ENCODE data around the gene MFF.

MFF gene

GRCh38 chr2:227317834-227318233, 7.2 kb upstream of the MFF start:
- H3K4me3 ChIP-seq (ENCODE audit: low read length) = no peak overlapping the region
- DNase-seq (ENCODE audit: low read depth) = no peak
- TF ChIP-seq CTCF (conservative IDR thresholded peaks at IDR 0.05; ENCODE audit: low read depth, low read length) = no peak

- no peak overlapping the region for H3K4me3 ChIP-seq (ENCODE audit: low read length)
- no peak for DNase-seq (ENCODE audit: low read depth)
- no peak for TF ChIP-seq CTCF (conservative IDR thresholded peaks at IDR 0.05; ENCODE audit: low read depth, low read length)
Measured at GRCh38 chr2:227320305-227321094, 4.6 kb upstream of the MFF start.

GRCh38 chr2:227322530-227323205, 2.4 kb upstream of the MFF start:
- TF ChIP-seq CTCF (conservative IDR thresholded peaks at IDR 0.05; ENCODE audit: low read depth, low read length) = no peak
- no peak for DNase-seq (ENCODE audit: low read depth)
- H3K4me3 ChIP-seq (ENCODE audit: low read length) = no peak overlapping the region

- TF ChIP-seq CTCF (conservative IDR thresholded peaks at IDR 0.05; ENCODE audit: low read depth, low read length) = no peak
- H3K4me3 ChIP-seq (ENCODE audit: low read length) = no peak overlapping the region
- no peak for DNase-seq (ENCODE audit: low read depth)
Measured at GRCh38 chr2:227323818-227324217, 1.2 kb upstream of the MFF start.

- no peak for DNase-seq (ENCODE audit: low read depth)
- no peak for TF ChIP-seq CTCF (conservative IDR thresholded peaks at IDR 0.05; ENCODE audit: low read depth, low read length)
- peak overlapping the region; percentile 81 for H3K4me3 ChIP-seq (ENCODE audit: low read length)
Measured at GRCh38 chr2:227324642-227324994, 433 bp upstream of the MFF start.

GRCh38 chr2:227325839-227326195, 766 bp downstream of the MFF start:
- no peak for TF ChIP-seq CTCF (conservative IDR thresholded peaks at IDR 0.05; ENCODE audit: low read depth, low read length)
- no peak for DNase-seq (ENCODE audit: low read depth)
- peak overlapping the region; percentile 81 for H3K4me3 ChIP-seq (ENCODE audit: low read length)

- peak overlapping the region; percentile 81 for H3K4me3 ChIP-seq (ENCODE audit: low read length)
- DNase-seq (ENCODE audit: low read depth) = no peak
- TF ChIP-seq CTCF (conservative IDR thresholded peaks at IDR 0.05; ENCODE audit: low read depth, low read length) = no peak
Measured at GRCh38 chr2:227326783-227327182, 1.7 kb downstream of the MFF start.

All from retinal pigment epithelial cell (primary cell).